Fibroblast of lung (primary cell): ENCODE measurements around the gene JPT1. TPM values are rescaled to one million over a fixed set of nuclear protein-coding genes. Genes with fewer than 3 reads are reported as not detected.

Source experiments
- DNase-seq, 2 donors: peaks; one replicate each; pipeline versions ENCODE4 v3.0.0 to v3.0.0-alpha.2; 2010; ENCODE audit warnings: low read depth in 2 of 2
- H2AFZ ChIP-seq: 2 replicates; pipeline ENCODE4 v1.5.1; 2012; ENCODE audit warnings: low read length, control low read depth, inconsistent platforms
- H3K27ac ChIP-seq: 2 replicates; pipeline ENCODE4 v1.5.1; 2011; ENCODE audit warnings: low read length, control low read depth; ENCODE audit not compliant: insufficient read depth
- H3K27me3 ChIP-seq: 2 replicates; pipeline ENCODE4 v1.5.1; 2011; ENCODE audit warnings: mild to moderate bottlenecking, low read length; ENCODE audit not compliant: control insufficient read depth, insufficient read depth
- H3K36me3 ChIP-seq: 2 replicates; pipeline ENCODE4 v1.5.1; 2011; ENCODE audit warnings: low read length; ENCODE audit not compliant: control insufficient read depth, insufficient read depth
- H3K4me1 ChIP-seq: 2 replicates; pipeline ENCODE4 v1.5.1; 2011; ENCODE audit warnings: low read length; ENCODE audit not compliant: control insufficient read depth, insufficient read depth; ENCODE audit errors: extremely low read depth
- H3K4me2 ChIP-seq: 2 replicates; pipeline ENCODE4 v1.5.1; 2011; ENCODE audit warnings: low read length, control low read depth; ENCODE audit not compliant: insufficient read depth; ENCODE audit errors: extremely low read depth
- H3K4me3 ChIP-seq, 4 experiments: fragments of 200-600 bp in 1 of 4; sonication (generic) in 1 of 4; replicated peaks in 1 of 4; 2 replicates each; pipeline ENCODE4 v1.5.1; 2011 to 2016; ENCODE audit warnings: low read length in 4 of 4, low read depth in 3 of 4, mild to moderate bottlenecking in 3 of 4, control low read depth in 2 of 4, inconsistent platforms in 1 of 4, mixed read lengths in 1 of 4; ENCODE audit not compliant: insufficient read depth in 1 of 4; ENCODE audit errors: control extremely low read depth in 1 of 4
- H3K79me2 ChIP-seq: 2 replicates; pipeline ENCODE4 v1.5.1; 2012; ENCODE audit warnings: mild to moderate bottlenecking, low read length, inconsistent platforms; ENCODE audit not compliant: control insufficient read depth, insufficient read depth
- H3K9ac ChIP-seq: 2 replicates; pipeline ENCODE4 v1.5.1; 2011; ENCODE audit warnings: mild to moderate bottlenecking, low read length, control low read depth; ENCODE audit not compliant: insufficient read depth
- H3K9me3 ChIP-seq: 2 replicates; pipeline ENCODE4 v1.5.1; 2012; ENCODE audit warnings: low read depth, low read length; ENCODE audit not compliant: control insufficient read depth, insufficient read depth
- H4K20me1 ChIP-seq: 2 replicates; pipeline ENCODE4 v1.5.1; 2011; ENCODE audit warnings: low read length; ENCODE audit not compliant: control insufficient read depth, insufficient read depth; ENCODE audit errors: extremely low read depth
- CTCF ChIP-seq, 2 donors: IDR thresholded peaks in 1 of 2; conservative IDR thresholded peaks in 1 of 2; 1 replicate in 1 of 2; 2 replicates in 1 of 2; pipeline ENCODE4 v1.5.1; 2011 to 2012; ENCODE audit warnings: low read length in 2 of 2, control low read depth in 1 of 2, inconsistent platforms in 1 of 2, low read depth in 1 of 2, mild to moderate bottlenecking in 1 of 2
- EZH2 ChIP-seq: IDR thresholded peaks from 2 replicates; pipeline ENCODE4 v1.5.1; 2012; ENCODE audit warnings: low read length, control low read depth, mild to moderate bottlenecking; ENCODE audit errors: missing control alignments
- polyA plus RNA-seq, 2 donors: library from polyadenylated mRNA; depleted of rRNA in 1 of 2; stranded (reverse) in 1 of 2; unstranded in 1 of 2; fragments of >200 nt; gene quantifications; 2 replicates each; pipeline ENCODE4 v1.2.1, GENCODE V29; 2011 to 2012; ENCODE audit warnings: missing spikeins in 1 of 2
- total RNA-seq: library from RNA; depleted of rRNA; stranded (reverse); fragments of >200 nt; gene quantifications from 2 replicates; pipeline ENCODE4 v1.2.1, GENCODE V29; 2014

The JPT1 gene
- total and polyA plus RNA-seq, 2 donors (not counting 1 experiment from before 2014, with no cell fraction given) = 78.8 to 142 TPM

- no peak for DNase-seq
- no peak overlapping the region for H3K4me2 ChIP-seq
- TF ChIP-seq EZH2 (no peak), CTCF (conservative IDR thresholded peaks at IDR 0.05 in 1 of 2, IDR thresholded peaks at IDR 0.05 in 1 of 2; ENCODE audit: low read depth in 1 of 2, low read length in 2 of 2) (no peak)
Measured at GRCh38 chr17:75094871-75095399, 59.4 kb downstream of the JPT1 start.

GRCh38 chr17:75093548-75094158, 60.7 kb downstream of the JPT1 start:
- H3K27ac ChIP-seq = no peak overlapping the region
- no peak overlapping the region for H2AFZ ChIP-seq
- H3K27me3 ChIP-seq = no peaks in the 10 kb centered on the region
- H3K36me3 ChIP-seq = no peaks in the 10 kb centered on the region
- TF ChIP-seq CTCF (conservative IDR thresholded peaks at IDR 0.05 in 1 of 2, IDR thresholded peaks at IDR 0.05 in 1 of 2; ENCODE audit: low read depth in 1 of 2, low read length in 2 of 2) = no peak
- TF ChIP-seq EZH2 = no peak
- peaks cover 15% of the 10 kb centered on the region for H3K4me1 ChIP-seq
- DNase-seq = no peak
- no peak overlapping the region for H3K4me2 ChIP-seq
- H3K9ac ChIP-seq = no peak overlapping the region
- no peaks in the 10 kb centered on the region for H4K20me1 ChIP-seq
- H3K79me2 ChIP-seq = no peaks in the 10 kb centered on the region
- H3K4me3 ChIP-seq = no peak overlapping the region
- H3K9me3 ChIP-seq = no peaks in the 10 kb centered on the region

More at GRCh38 chr17:75094871-75095399, 59.4 kb downstream of the JPT1 start:
- no peaks in the 10 kb centered on the region for H3K36me3 ChIP-seq
- no peak overlapping the region for H3K9ac ChIP-seq
- no peaks in the 10 kb centered on the region for H4K20me1 ChIP-seq
- no peaks in the 10 kb centered on the region for H3K9me3 ChIP-seq
- H3K27me3 ChIP-seq = no peaks in the 10 kb centered on the region
- no peaks in the 10 kb centered on the region for H3K79me2 ChIP-seq
- H2AFZ ChIP-seq = no peak overlapping the region
- H3K4me3 ChIP-seq = no peak overlapping the region
- H3K4me1 ChIP-seq = peaks cover 10% of the 10 kb centered on the region
- H3K27ac ChIP-seq = no peak overlapping the region

- no peaks in the 10 kb centered on the region for H3K27me3 ChIP-seq
- no peaks in the 10 kb centered on the region for H3K79me2 ChIP-seq
- H3K4me3 ChIP-seq = no peak overlapping the region
- no peaks in the 10 kb centered on the region for H3K36me3 ChIP-seq
- H3K9ac ChIP-seq = no peak overlapping the region
- DNase-seq = no peak
- no peaks in the 10 kb centered on the region for H3K9me3 ChIP-seq
- H2AFZ ChIP-seq = no peak overlapping the region
- no peak overlapping the region for H3K4me2 ChIP-seq
- TF ChIP-seq CTCF (conservative IDR thresholded peaks at IDR 0.05 in 1 of 2, IDR thresholded peaks at IDR 0.05 in 1 of 2; ENCODE audit: low read depth in 1 of 2, low read length in 2 of 2) (no peak), EZH2 (no peak)
- no peak overlapping the region for H3K27ac ChIP-seq
- H4K20me1 ChIP-seq = no peaks in the 10 kb centered on the region
- peaks cover 21% of the 10 kb centered on the region for H3K4me1 ChIP-seq
Measured at GRCh38 chr17:75091855-75092327, 62.4 kb downstream of the JPT1 start.
